Measurements from ENCODE around the gene CFAP119. TPM values are rescaled to one million over a fixed set of nuclear protein-coding genes. Genes with fewer than 3 reads are reported as not detected.

The CFAP119 gene
- total RNA-seq, 2 donors from 2014 or later: 6.9 to 12.6 TPM

GRCh38 chr16:30786115-30786935 is 24.5 kb upstream of the CFAP119 start:
- H3K4me3 ChIP-seq (ENCODE audit: low read length): peak overlapping the region; percentile 90
- H3K27ac ChIP-seq (ENCODE audit: low read depth, low read length): no peak overlapping the region
- peaks cover 36% of the 10 kb centered on the region for H3K36me3 ChIP-seq (ENCODE audit: control insufficient read depth, insufficient read depth, low read length)
- 7 to 11% methylated on average over 16 to 45 of the region's 57 CpGs for WGBS, 2 experiments (ENCODE audit: insufficient coverage in 1 of 2, insufficient read length in 1 of 2)
- peak; percentile 78 for DNase-seq
- H3K9ac ChIP-seq (ENCODE audit: extremely low read depth, low read length, poor library complexity, severe bottlenecking): peak overlapping the region; percentile 86
- H3K36me3 Mint-ChIP-seq (ENCODE audit: low read depth): peaks cover 29% of the 10 kb centered on the region
- H3K27ac Mint-ChIP-seq: peak overlapping the region; percentile 74
- TF ChIP-seq CTCF (conservative IDR thresholded peaks at IDR 0.05): no peak
- H3K4me1 ChIP-seq (ENCODE audit: control insufficient read depth, insufficient read depth, low read length): no peaks in the 10 kb centered on the region
- peaks cover 9% of the 10 kb centered on the region for H3K27me3 Mint-ChIP-seq (ENCODE audit: insufficient read depth)
- H3K9me3 Mint-ChIP-seq: no peaks in the 10 kb centered on the region
- H3K4me1 Mint-ChIP-seq: peaks cover 12% of the 10 kb centered on the region
- peak overlapping the region; percentile 80 for H3K4me3 Mint-ChIP-seq
- no peaks in the 10 kb centered on the region for H3K27me3 ChIP-seq (ENCODE audit: control insufficient read depth, insufficient read depth, low read length, poor library complexity, severe bottlenecking)
- no peaks in the 10 kb centered on the region for H3K9me3 ChIP-seq (ENCODE audit: control insufficient read depth, low read length)

- peaks cover 33% of the 10 kb centered on the region for H3K36me3 Mint-ChIP-seq (ENCODE audit: low read depth)
- peak overlapping the region; percentile 80 for H3K4me3 Mint-ChIP-seq
- peaks cover 12% of the 10 kb centered on the region for H3K4me1 Mint-ChIP-seq
- Histone ChIP-seq H3K9ac (ENCODE audit: extremely low read depth, low read length, poor library complexity, severe bottlenecking) (peak overlapping the region; percentile 64), H3K4me3 (ENCODE audit: low read length) (peak overlapping the region; percentile 90), H3K4me1 (ENCODE audit: control insufficient read depth, insufficient read depth, low read length) (no peaks in the 10 kb centered on the region), H3K9me3 (ENCODE audit: control insufficient read depth, low read length) (no peaks in the 10 kb centered on the region), H3K27ac (ENCODE audit: low read depth, low read length) (no peak overlapping the region), H3K36me3 (ENCODE audit: control insufficient read depth, insufficient read depth, low read length) (peaks cover 44% of the 10 kb centered on the region), H3K27me3 (ENCODE audit: control insufficient read depth, insufficient read depth, low read length, poor library complexity, severe bottlenecking) (no peaks in the 10 kb centered on the region)
- peak overlapping the region; percentile 35 for H3K27ac Mint-ChIP-seq
- TF ChIP-seq CTCF (conservative IDR thresholded peaks at IDR 0.05): no peak
- no peaks in the 10 kb centered on the region for H3K9me3 Mint-ChIP-seq
- DNase-seq: peak; percentile 43
- 86% methylated on average over 7 of the region's 7 CpGs; no CpG with 5 or more reads in 1 of the 2 experiments for WGBS, 2 experiments (ENCODE audit: insufficient coverage in 1 of 2, insufficient read length in 1 of 2)
- H3K27me3 Mint-ChIP-seq (ENCODE audit: insufficient read depth): peaks cover 3% of the 10 kb centered on the region
Observed at GRCh38 chr16:30785126-30786106, 23.6 kb upstream of the CFAP119 start.

GRCh38 chr16:30784215-30784614 is 22.4 kb upstream of the CFAP119 start:
- no peak overlapping the region for H3K27ac Mint-ChIP-seq
- no peaks in the 10 kb centered on the region for H3K27me3 Mint-ChIP-seq (ENCODE audit: insufficient read depth)
- 94 to 96% methylated on average over 12 to 18 of the region's 18 CpGs for WGBS, 2 experiments (ENCODE audit: insufficient coverage in 1 of 2, insufficient read length in 1 of 2)
- no peaks in the 10 kb centered on the region for H3K27me3 ChIP-seq (ENCODE audit: control insufficient read depth, insufficient read depth, low read length, poor library complexity, severe bottlenecking)
- peaks cover 12% of the 10 kb centered on the region for H3K4me1 Mint-ChIP-seq
- H3K4me3 ChIP-seq (ENCODE audit: low read length): no peak overlapping the region
- no peaks in the 10 kb centered on the region for H3K9me3 Mint-ChIP-seq
- no peaks in the 10 kb centered on the region for H3K9me3 ChIP-seq (ENCODE audit: control insufficient read depth, low read length)
- H3K4me1 ChIP-seq (ENCODE audit: control insufficient read depth, insufficient read depth, low read length): no peaks in the 10 kb centered on the region
- H3K9ac ChIP-seq (ENCODE audit: extremely low read depth, low read length, poor library complexity, severe bottlenecking): no peak overlapping the region
- no peak overlapping the region for H3K4me3 Mint-ChIP-seq
- H3K36me3 Mint-ChIP-seq (ENCODE audit: low read depth): peaks cover 33% of the 10 kb centered on the region
- no peak for TF ChIP-seq CTCF (conservative IDR thresholded peaks at IDR 0.05)
- DNase-seq: peak; percentile 38
- peaks cover 47% of the 10 kb centered on the region for H3K36me3 ChIP-seq (ENCODE audit: control insufficient read depth, insufficient read depth, low read length)
- no peak overlapping the region for H3K27ac ChIP-seq (ENCODE audit: low read depth, low read length)

Data from endodermal cell (in vitro differentiated cells).